ENCODE measurements around the gene GPR45. TPM values are rescaled to one million over a fixed set of nuclear protein-coding genes. Genes with fewer than 3 reads are reported as not detected.

Gene GPR45
- total and polyA plus RNA-seq, 2 experiments from 2014 or later = not detected

DNA sequence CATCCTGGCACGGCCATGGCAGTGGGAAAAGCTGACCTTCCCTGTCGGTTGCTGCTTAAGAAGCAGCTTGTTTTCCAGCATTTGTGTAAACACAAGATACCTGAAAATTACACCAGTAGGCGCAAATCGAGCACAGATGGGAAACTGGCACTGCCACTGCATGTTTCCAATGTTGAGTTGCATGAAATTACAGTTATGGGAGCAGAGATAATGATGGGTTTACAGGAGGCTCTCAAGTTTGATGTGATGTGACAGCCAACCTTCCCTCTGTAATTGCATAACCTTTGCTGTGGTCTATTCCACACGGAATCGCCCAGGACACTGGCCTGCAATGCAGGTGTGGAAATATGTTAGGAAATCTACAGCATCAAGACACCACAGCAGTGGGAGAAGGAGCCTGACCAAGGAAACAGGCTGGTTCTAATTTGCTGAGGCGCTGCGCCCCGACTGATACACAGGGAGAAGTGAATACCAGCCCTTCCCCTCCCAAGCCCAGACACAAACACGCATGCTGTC, 17.4 kb downstream of the GPR45 start:
- no peak overlapping the region for H3K9ac ChIP-seq
- no peak overlapping the region for H3K4me3 ChIP-seq
- H3K4me1 ChIP-seq (ENCODE audit: insufficient read depth) = peaks cover 24% of the 10 kb centered on the region
- H3K27me3 ChIP-seq (replicated peaks; ENCODE audit: insufficient read depth) = no peaks in the 10 kb centered on the region
- in situ Hi-C loops (cut with MboI) = no loop called here
- no peak overlapping the region for H2AFZ ChIP-seq
- no peaks in the 10 kb centered on the region for H4K20me1 ChIP-seq (ENCODE audit: insufficient read depth)
- no peaks in the 10 kb centered on the region for H3K36me3 ChIP-seq (ENCODE audit: low read depth)
- TF ChIP-seq EZH2 (IDR thresholded peaks at IDR 0.05; ENCODE audit: insufficient read depth, poor library complexity, severe bottlenecking) = no peak
- TF ChIP-seq EZH2phosphoT487 (IDR thresholded peaks at IDR 0.05; ENCODE audit: insufficient read depth, low read depth) = no peak
- H3K9me3 ChIP-seq (ENCODE audit: low read depth) = no peaks in the 10 kb centered on the region
- no peak for DNase-seq
- H3K9me2 ChIP-seq (ENCODE audit: insufficient read depth) = no peaks in the 10 kb centered on the region
- no peak overlapping the region; the same call in 1 of the 2 replicates for H3K27ac ChIP-seq
- WGBS, 2 experiments (ENCODE audit: low coverage in 1 of 2, low lambda C conversion rate in 2 of 2, missing lambda C conversion rate in 2 of 2) = 79 to 82% methylated on average over 10 of the region's 10 CpGs
- no peak overlapping the region for H3K4me2 ChIP-seq (ENCODE audit: unreplicated experiment)
- peaks cover 23% of the 10 kb centered on the region for H3F3A ChIP-seq (ENCODE audit: insufficient read depth)
- no peaks in the 10 kb centered on the region for H3K79me2 ChIP-seq (ENCODE audit: insufficient read depth)

DNA sequence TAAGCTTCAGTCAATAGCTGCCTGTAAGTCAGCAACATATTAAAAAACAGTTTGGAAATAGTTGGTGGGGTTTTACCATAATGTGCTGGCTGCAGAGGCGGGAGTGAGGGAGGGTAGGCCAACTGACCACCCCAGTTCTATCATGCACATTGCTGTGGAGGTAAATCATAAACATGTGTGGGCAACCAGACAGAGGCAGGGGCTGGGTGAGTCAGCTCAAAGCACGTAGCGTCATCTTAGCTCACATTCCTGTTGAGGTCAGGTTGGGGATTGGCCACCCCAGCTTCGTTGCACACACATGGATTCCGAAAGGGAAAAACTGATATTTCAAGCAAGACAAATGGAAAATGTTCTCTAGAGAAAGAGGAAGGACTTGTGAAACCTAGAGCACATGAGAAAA, 19.5 kb downstream of the GPR45 start:
- in situ Hi-C loops (cut with MboI) = no loop called here
- H3K4me1 ChIP-seq (ENCODE audit: insufficient read depth) = peaks cover 24% of the 10 kb centered on the region
- no peaks in the 10 kb centered on the region for H3K36me3 ChIP-seq (ENCODE audit: low read depth)
- H3K9me3 ChIP-seq (ENCODE audit: low read depth) = no peaks in the 10 kb centered on the region
- no peaks in the 10 kb centered on the region for H3K27me3 ChIP-seq (replicated peaks; ENCODE audit: insufficient read depth)
- H3K79me2 ChIP-seq (ENCODE audit: insufficient read depth) = no peaks in the 10 kb centered on the region
- H3K4me2 ChIP-seq (ENCODE audit: unreplicated experiment) = peak overlapping the region; percentile 52
- H2AFZ ChIP-seq = peak overlapping the region; percentile 12; the same call in 1 of the 2 replicates
- no peaks in the 10 kb centered on the region for H4K20me1 ChIP-seq (ENCODE audit: insufficient read depth)
- peak overlapping the region; percentile 57 for H3K9ac ChIP-seq
- 7 to 8% methylated on average over 5 of the region's 5 CpGs for WGBS, 2 experiments (ENCODE audit: low coverage in 1 of 2, low lambda C conversion rate in 2 of 2, missing lambda C conversion rate in 2 of 2)
- H3F3A ChIP-seq (ENCODE audit: insufficient read depth) = peaks cover 23% of the 10 kb centered on the region
- H3K4me3 ChIP-seq = 0 out of 2 replicates have a peak overlapping the region, but pooled peaks have one; percentile 11
- peak overlapping the region; percentile 76 for H3K27ac ChIP-seq
- DNase-seq = peak; percentile 96
- TF ChIP-seq EZH2 (IDR thresholded peaks at IDR 0.05; ENCODE audit: insufficient read depth, poor library complexity, severe bottlenecking) (no peak), EZH2phosphoT487 (IDR thresholded peaks at IDR 0.05; ENCODE audit: insufficient read depth, low read depth) (no peak)
- no peaks in the 10 kb centered on the region for H3K9me2 ChIP-seq (ENCODE audit: insufficient read depth)

DNA sequence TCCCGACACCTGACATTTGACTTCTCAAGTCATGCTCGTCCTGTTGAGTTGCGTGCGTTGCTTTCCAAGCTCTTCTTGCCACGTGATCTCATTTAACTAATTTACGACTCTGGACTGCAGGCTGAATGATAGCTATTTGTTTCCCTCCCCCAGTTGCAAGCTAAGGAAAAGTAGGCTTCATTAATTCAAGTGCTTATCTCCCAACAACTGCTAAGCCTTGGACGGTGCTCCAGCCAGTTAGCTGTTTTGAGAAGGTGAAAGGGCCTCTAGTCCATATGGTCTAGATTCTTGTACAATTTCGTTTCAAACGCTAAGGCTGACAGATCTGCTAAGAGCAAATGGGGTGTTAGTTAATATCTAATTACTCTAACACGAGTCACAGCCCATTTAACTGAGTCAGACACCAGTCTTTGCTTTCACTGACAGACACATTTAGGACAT, 21.1 kb downstream of the GPR45 start:
- Histone ChIP-seq H3K4me2 (ENCODE audit: unreplicated experiment) (no peak overlapping the region), H3K27ac (no peak overlapping the region), H3K9me3 (ENCODE audit: low read depth) (no peaks in the 10 kb centered on the region), H4K20me1 (ENCODE audit: insufficient read depth) (no peaks in the 10 kb centered on the region), H3K27me3 (replicated peaks; ENCODE audit: insufficient read depth) (no peaks in the 10 kb centered on the region), H3K9me2 (ENCODE audit: insufficient read depth) (no peaks in the 10 kb centered on the region), H3K4me1 (ENCODE audit: insufficient read depth) (peaks cover 20% of the 10 kb centered on the region), H3F3A (ENCODE audit: insufficient read depth) (peaks cover 17% of the 10 kb centered on the region), H3K4me3 (no peak overlapping the region), H3K79me2 (ENCODE audit: insufficient read depth) (no peaks in the 10 kb centered on the region), H3K36me3 (ENCODE audit: low read depth) (no peaks in the 10 kb centered on the region), H2AFZ (no peak overlapping the region), H3K9ac (no peak overlapping the region)
- TF ChIP-seq EZH2phosphoT487 (IDR thresholded peaks at IDR 0.05; ENCODE audit: insufficient read depth, low read depth) = no peak
- no peak for TF ChIP-seq EZH2 (IDR thresholded peaks at IDR 0.05; ENCODE audit: insufficient read depth, poor library complexity, severe bottlenecking)
- no peak for DNase-seq
- 75 to 81% methylated on average over 10 of the region's 10 CpGs for WGBS, 2 experiments (ENCODE audit: low coverage in 1 of 2, low lambda C conversion rate in 2 of 2, missing lambda C conversion rate in 2 of 2)
- in situ Hi-C loops (cut with MboI) = no loop called here

DNA sequence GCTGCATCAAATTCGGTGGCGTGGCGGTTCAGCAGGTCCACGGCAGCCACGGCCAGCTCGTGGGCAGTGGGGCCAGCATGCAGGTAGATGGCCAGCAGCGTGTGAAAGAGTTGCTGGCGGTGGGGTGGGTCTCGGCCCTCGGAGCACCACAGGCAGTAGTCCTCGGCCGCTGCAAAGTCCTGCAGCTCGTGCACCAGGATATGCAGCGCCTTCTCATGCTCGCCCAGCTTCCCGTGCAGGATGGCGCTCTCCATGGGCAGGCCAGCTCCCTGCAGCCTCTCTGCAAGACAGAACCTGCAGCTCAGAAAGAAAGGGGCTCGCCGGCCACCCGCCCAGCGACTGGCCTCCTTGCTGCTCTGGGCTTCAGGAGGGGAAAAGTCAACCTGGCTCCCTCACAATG, 27.9 kb downstream of the GPR45 start:
- Histone ChIP-seq H4K20me1 (ENCODE audit: insufficient read depth) (no peaks in the 10 kb centered on the region), H3K36me3 (ENCODE audit: low read depth) (no peaks in the 10 kb centered on the region)

More for the DNA sequence above, 27.9 kb downstream of the GPR45 start:
- H3F3A ChIP-seq (ENCODE audit: insufficient read depth) = no peaks in the 10 kb centered on the region
- H3K9me3 ChIP-seq (ENCODE audit: low read depth) = no peaks in the 10 kb centered on the region
- no peak overlapping the region for H2AFZ ChIP-seq
- WGBS, 2 experiments (ENCODE audit: low coverage in 1 of 2, low lambda C conversion rate in 2 of 2, missing lambda C conversion rate in 2 of 2) = 93 to 96% methylated on average over 21 of the region's 21 CpGs
- no peak overlapping the region for H3K9ac ChIP-seq
- TF ChIP-seq EZH2 (IDR thresholded peaks at IDR 0.05; ENCODE audit: insufficient read depth, poor library complexity, severe bottlenecking) = no peak
- no peak for TF ChIP-seq EZH2phosphoT487 (IDR thresholded peaks at IDR 0.05; ENCODE audit: insufficient read depth, low read depth)
- no peak overlapping the region for H3K4me2 ChIP-seq (ENCODE audit: unreplicated experiment)
- no peak for DNase-seq
- no peaks in the 10 kb centered on the region for H3K27me3 ChIP-seq (replicated peaks; ENCODE audit: insufficient read depth)
- H3K4me1 ChIP-seq (ENCODE audit: insufficient read depth) = no peaks in the 10 kb centered on the region
- no peak overlapping the region for H3K4me3 ChIP-seq
- no peaks in the 10 kb centered on the region for H3K9me2 ChIP-seq (ENCODE audit: insufficient read depth)
- H3K27ac ChIP-seq = no peak overlapping the region
- in situ Hi-C loops (cut with MboI) = no loop called here
- no peaks in the 10 kb centered on the region for H3K79me2 ChIP-seq (ENCODE audit: insufficient read depth)
